ENCODE measurements around the gene TBC1D17. TPM values are rescaled to one million over a fixed set of nuclear protein-coding genes. Genes with fewer than 3 reads are reported as not detected.

TBC1D17 gene
- total and polyA plus RNA-seq, 10 of the 15 experiments (the other 5 are each of a cell fraction or from before 2014, with no cell fraction given), result 0.42 to 20.4 (median 11.2) TPM

- TF ChIP-seq, protein P1, sequence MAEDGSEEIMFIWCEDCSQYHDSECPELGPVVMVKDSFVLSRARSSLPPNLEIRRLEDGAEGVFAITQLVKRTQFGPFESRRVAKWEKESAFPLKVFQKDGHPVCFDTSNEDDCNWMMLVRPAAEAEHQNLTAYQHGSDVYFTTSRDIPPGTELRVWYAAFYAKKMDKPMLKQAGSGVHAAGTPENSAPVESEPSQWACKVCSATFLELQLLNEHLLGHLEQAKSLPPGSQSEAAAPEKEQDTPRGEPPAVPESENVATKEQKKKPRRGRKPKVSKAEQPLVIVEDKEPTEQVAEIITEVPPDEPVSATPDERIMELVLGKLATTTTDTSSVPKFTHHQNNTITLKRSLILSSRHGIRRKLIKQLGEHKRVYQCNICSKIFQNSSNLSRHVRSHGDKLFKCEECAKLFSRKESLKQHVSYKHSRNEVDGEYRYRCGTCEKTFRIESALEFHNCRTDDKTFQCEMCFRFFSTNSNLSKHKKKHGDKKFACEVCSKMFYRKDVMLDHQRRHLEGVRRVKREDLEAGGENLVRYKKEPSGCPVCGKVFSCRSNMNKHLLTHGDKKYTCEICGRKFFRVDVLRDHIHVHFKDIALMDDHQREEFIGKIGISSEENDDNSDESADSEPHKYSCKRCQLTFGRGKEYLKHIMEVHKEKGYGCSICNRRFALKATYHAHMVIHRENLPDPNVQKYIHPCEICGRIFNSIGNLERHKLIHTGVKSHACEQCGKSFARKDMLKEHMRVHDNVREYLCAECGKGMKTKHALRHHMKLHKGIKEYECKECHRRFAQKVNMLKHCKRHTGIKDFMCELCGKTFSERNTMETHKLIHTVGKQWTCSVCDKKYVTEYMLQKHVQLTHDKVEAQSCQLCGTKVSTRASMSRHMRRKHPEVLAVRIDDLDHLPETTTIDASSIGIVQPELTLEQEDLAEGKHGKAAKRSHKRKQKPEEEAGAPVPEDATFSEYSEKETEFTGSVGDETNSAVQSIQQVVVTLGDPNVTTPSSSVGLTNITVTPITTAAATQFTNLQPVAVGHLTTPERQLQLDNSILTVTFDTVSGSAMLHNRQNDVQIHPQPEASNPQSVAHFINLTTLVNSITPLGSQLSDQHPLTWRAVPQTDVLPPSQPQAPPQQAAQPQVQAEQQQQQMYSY (CRISPR knock-in tag; IDR thresholded peaks at IDR 0.05), result 0 out of 2 replicates have a peak, but pooled peaks have one; percentile 65
- TF ChIP-seq HDGF (IDR thresholded peaks at IDR 0.05), result no peak; the same call in 1 of the 2 replicates
- TF ChIP-seq CHD4 (IDR thresholded peaks at IDR 0.05), result no peak
- TF ChIP-seq, protein P2, sequence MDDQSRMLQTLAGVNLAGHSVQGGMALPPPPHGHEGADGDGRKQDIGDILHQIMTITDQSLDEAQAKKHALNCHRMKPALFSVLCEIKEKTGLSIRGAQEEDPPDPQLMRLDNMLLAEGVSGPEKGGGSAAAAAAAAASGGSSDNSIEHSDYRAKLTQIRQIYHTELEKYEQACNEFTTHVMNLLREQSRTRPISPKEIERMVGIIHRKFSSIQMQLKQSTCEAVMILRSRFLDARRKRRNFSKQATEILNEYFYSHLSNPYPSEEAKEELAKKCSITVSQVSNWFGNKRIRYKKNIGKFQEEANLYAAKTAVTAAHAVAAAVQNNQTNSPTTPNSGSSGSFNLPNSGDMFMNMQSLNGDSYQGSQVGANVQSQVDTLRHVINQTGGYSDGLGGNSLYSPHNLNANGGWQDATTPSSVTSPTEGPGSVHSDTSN (IDR thresholded peaks at IDR 0.05; ENCODE audit: insufficient replicate concordance, low read depth, low read length), result peak; percentile 72
- peak; percentile 12; the same call in 1 of the 2 replicates for TF ChIP-seq PAX5 (IDR thresholded peaks at IDR 0.05; ENCODE audit: borderline replicate concordance, low read depth, low read length)
- peak; percentile 80; the same call in 1 of the 2 replicates for TF ChIP-seq POLR2AphosphoS2 (IDR thresholded peaks at IDR 0.05; ENCODE audit: low read depth, low read length)
- TF ChIP-seq NRF1 (conservative IDR thresholded peaks at IDR 0.05; ENCODE audit: low read depth, low read length), result peak; percentile 72
- TF ChIP-seq NBN (IDR thresholded peaks at IDR 0.05), result peak; percentile 87
- TF ChIP-seq ZZZ3 (IDR thresholded peaks at IDR 0.05; ENCODE audit: control insufficient read depth, insufficient read length, low read depth), result no peak
- peak; percentile 89 for TF ChIP-seq SMARCA5 (IDR thresholded peaks at IDR 0.05)
- TF ChIP-seq CHD1 (IDR thresholded peaks at IDR 0.05; ENCODE audit: low read depth, low read length), result no peak; the same call in 1 of the 2 replicates
- TF ChIP-seq, protein P3, sequence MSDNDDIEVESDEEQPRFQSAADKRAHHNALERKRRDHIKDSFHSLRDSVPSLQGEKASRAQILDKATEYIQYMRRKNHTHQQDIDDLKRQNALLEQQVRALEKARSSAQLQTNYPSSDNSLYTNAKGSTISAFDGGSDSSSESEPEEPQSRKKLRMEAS (IDR thresholded peaks at IDR 0.05; ENCODE audit: low read depth, low read length), result peak; percentile 31; the same call in 1 of the 2 replicates
- TF ChIP-seq, protein P4, sequence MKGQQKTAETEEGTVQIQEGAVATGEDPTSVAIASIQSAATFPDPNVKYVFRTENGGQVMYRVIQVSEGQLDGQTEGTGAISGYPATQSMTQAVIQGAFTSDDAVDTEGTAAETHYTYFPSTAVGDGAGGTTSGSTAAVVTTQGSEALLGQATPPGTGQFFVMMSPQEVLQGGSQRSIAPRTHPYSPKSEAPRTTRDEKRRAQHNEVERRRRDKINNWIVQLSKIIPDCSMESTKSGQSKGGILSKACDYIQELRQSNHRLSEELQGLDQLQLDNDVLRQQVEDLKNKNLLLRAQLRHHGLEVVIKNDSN (IDR thresholded peaks at IDR 0.05; ENCODE audit: borderline replicate concordance, extremely low read length, insufficient read depth, low read depth, low read length), result no peak
- TF ChIP-seq CTCF (IDR thresholded peaks at IDR 0.05 in 2 of 3, conservative IDR thresholded peaks at IDR 0.05 in 1 of 3; ENCODE audit: control insufficient read depth in 2 of 3, extremely low read depth in 1 of 3, insufficient read depth in 1 of 3, low read depth in 3 of 3, low read length in 3 of 3), result no peak
- peak; percentile 91 for TF ChIP-seq LARP7 (IDR thresholded peaks at IDR 0.05)
- TF ChIP-seq MLLT1 (IDR thresholded peaks at IDR 0.05), result peak; percentile 89
- peak; percentile 94 for TF ChIP-seq ZNF207 (IDR thresholded peaks at IDR 0.05; ENCODE audit: borderline replicate concordance)
- no peak for TF ChIP-seq FOS (IDR thresholded peaks at IDR 0.05; ENCODE audit: borderline replicate concordance, extremely low read depth, insufficient read length)
- peak; percentile 57; the same call in 1 of the 2 replicates for TF ChIP-seq MEF2A (IDR thresholded peaks at IDR 0.05; ENCODE audit: insufficient read depth, low read depth, low read length)
- peak; percentile 94 for TF ChIP-seq POLR2AphosphoS5 (IDR thresholded peaks at IDR 0.05; ENCODE audit: low read length)
- peak; percentile 82 for TF ChIP-seq HDAC6 (IDR thresholded peaks at IDR 0.05; ENCODE audit: unreplicated experiment)
Measured at GRCh38 chr19:49929121-49929610, 51.7 kb downstream of the TBC1D17 start, which contains the start of the genes ATF5 and NUP62 (continued).
